HG02884 (cell line): ENCODE results near the gene ASAP2.
"Not testable (repeated sequence)": the region's sequence is repeated elsewhere in the genome, so short reads cannot be mapped to it uniquely, and the experiment has no call there.

ENCODE experiments used
- ATAC-seq: cut with Tn5 transposase; IDR thresholded peaks from one replicate; pipeline ENCODE4 v1.9.1; 2021; ENCODE audit warnings: mild to moderate bottlenecking, moderate library complexity; ENCODE audit not compliant: unreplicated experiment

The ASAP2 gene

DNA sequence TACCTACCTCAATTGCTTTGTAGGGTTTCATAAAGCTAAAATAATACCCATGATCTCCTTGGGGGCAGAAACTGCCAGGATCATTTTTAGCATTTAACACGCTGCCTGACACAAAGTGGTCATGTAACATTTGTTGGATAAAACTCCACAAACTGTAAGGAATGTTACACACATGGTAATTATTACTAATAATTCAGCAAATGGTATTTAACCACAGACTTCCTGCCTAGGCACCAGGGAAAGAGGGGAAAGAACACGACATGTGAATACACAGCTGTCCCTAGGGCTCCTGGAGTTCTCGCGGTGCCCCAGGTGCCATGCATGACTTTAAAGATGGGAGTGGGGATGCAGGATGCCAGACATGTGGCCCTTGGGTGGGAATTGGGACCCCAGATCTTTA lies 43.5 kb downstream of the ASAP2 start:
- ATAC-seq: no peak

DNA sequence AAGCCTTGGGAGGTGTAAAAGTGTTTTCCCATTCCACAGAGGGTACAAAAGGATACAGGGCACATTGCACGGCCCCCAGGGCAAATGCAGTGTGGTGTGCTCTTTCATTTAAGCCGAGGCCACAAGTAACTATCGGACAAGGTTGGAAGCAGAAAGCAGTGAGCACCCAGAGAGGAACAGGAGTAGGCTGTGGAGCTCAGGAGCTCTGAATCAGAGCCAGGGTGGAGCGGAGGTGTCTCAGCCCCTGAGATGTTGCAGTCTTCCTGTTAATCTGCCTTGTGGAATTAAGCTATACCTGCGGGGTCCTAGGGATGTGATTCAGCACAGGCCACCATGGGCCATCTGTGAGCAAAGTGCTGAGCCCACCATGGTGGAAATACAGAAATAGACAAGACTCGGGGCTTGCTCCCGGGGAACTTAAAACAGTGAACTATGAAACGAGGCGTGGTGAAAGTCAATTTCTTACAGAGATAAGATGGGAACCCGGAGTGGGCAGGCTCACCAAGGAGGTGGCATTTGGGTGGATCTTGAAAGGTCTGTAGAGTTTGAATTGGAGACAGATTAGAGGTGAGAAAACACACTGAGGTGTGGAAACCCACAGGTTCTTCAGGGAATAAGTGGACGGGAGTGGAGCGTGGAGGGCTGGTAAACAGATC lies 44.0 kb downstream of the ASAP2 start:
- ATAC-seq: no peak

GRCh38 chr2:9251154-9252001 lies 44.8 kb downstream of the ASAP2 start:
- ATAC-seq: no peak

DNA sequence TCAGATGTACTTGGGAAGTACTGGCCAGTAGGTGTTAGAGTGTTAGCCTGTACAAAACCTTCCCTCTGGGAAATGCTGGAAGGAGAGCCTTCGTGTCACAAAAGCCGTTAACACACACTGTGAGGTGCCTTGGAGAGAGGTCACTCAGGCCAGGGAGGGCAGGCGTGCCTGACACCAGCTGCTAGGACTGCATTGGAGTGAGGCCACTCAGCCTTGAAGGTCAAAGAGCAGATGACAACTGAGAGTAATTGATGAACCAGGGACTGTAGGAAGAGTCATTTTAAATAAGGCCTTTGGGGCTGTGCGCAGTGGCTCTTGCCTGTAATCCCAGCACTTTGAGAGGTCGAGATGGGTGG lies 45.4 kb downstream of the ASAP2 start:
- ATAC-seq: no peak

DNA sequence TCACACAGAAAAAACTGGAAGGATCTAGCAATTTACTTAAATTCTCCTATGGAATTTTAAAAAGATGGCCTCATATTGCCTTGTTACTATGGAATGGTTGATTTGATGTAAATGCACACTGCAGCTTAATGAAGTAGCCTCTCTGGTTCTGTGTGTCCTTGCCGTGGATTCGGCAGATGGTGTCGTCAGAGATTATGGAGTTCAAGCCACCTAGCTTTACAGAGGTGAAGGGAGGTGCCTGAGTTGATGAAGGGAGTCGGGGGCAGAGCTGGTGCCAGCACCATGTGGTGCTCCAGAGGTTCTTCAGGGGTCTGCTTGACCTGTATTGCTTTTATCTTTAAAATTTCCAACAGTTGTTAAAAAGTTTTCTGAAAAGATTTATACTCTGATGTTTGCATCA lies 48.8 kb downstream of the ASAP2 start:
- no peak for ATAC-seq

DNA sequence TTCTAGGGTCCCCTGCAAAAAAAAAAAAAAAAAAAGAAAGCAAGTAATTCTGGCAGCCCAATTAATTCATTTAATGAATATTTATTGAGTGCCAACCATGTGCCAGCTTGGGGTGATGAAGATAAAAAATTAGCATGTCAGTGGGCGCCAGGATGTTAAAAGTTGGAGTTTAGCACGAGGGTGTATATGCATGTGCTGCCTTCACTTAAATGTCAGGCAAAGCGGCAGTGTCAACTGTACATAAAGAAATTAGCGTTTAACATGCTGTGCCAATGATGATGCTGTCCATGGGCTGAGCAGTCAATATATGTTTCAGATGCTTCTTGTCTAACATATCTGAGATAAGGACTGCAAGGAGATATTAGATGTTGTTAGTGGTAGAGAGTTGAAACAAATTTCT lies 49.5 kb downstream of the ASAP2 start:
- no peak for ATAC-seq

- no peak for ATAC-seq
These were observed 50.0 kb downstream of the ASAP2 start for GRCh38 chr2:9256570-9257043.

DNA sequence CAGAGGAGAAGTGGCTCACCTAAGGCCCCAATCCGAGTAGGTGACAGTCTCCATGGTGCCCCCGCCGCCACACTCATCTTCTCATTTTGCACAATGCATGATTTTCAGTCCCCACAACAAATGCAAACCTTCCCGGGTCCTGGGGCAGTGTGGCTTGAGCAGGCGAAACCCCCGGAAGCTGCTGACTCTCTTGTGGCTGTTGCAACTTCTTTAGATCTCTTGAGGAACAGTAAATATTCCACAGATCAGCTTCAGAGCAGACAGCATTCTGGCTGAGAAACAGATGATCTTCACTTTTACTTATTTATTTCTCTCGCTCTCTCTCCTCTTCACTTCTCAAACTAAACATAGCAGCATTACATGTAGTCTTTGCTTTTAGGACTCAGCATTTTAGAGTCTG lies 51.9 kb downstream of the ASAP2 start:
- no peak for ATAC-seq

GRCh38 chr2:9258953-9259399 lies 52.4 kb downstream of the ASAP2 start:
- ATAC-seq: no peak

DNA sequence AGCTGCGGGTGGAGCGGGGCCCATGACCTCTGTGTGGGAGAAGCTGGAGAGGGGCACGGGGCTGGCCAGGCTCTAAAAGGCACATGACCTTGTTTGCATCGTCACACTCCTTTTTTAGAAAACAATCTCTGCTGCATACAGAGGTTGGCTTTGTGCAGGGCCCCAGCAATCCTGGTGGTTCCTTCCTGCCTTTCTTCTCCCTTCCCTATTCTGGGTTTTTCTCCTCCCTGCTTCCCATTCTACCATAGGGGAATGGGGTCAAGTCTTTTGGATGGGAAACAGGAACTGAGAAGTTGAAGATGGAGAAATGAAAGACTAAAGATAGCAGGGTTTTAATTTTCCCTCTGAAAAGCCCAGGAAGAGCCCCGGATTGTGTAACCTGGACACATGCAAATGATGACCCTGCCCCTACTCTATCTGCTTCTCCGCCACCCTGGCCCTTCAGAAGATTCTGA lies 53.9 kb downstream of the ASAP2 start:
- no peak for ATAC-seq

GRCh38 chr2:9261231-9261883 lies 54.7 kb downstream of the ASAP2 start:
- no peak for ATAC-seq

GRCh38 chr2:9262671-9263171 lies 56.1 kb downstream of the ASAP2 start:
- no peak for ATAC-seq

DNA sequence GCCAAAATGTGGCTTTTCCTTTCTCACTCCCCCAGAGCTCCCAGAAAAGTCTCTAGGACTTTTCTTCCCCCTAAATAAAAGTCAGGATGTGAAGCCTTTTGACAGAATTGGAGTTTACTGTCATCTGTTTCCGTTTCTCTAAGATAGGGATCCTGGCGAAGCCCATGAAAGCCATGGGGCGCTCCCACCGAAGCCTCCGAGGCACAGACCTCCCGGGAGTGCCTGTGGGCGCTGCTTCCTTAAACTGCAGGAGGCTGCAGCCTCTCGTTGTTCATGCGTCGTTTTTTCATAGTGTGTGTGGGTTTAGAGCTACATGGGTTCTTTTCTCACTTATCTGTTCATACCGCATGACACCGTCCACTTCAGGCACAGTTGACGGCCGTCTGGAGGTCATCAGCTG lies 56.8 kb downstream of the ASAP2 start:
- no peak for ATAC-seq

DNA sequence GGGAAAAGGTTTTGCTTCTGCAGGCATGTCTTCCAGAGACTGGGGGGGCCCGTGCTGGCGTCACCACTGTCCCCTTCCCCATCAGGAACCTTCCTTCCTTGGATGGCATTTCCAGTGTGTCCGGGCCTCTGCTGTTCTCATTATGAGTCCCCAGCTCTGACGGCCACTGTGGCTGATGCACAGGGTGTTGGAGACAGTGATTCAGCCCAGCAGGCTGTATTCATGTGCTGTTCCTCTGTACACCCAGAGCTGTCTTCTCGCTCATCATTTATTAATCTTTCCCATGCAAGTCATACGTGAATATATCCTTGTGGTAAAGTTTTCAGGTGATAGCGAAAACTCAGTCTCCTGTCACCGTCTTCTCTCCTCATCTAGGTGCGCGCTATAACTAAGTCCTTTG lies 57.7 kb downstream of the ASAP2 start:
- ATAC-seq: no peak

DNA sequence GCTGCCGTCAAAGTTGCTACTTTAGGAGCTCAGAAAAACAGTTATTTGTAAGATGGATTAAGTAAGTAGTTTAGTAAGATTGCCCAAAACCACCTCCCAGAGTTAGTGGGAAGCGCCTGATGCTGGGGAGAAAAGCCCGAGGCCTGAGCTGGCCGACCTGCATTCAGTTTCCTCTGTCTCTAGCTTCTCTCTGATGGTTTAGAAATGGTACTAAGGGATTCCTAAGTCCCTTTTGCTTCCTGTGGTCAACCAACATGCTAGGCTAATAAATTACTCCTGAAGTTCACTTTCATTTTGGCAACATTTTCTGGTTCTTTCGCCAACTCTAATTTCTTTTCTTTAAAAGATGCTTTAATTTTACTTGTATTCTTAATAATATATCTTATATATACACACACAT lies 60.1 kb downstream of the ASAP2 start:
- ATAC-seq: no peak

- not testable (repeated sequence) for ATAC-seq
These were observed 60.7 kb downstream of the ASAP2 start for GRCh38 chr2:9267286-9267685.

- no peak for ATAC-seq
These were observed 61.9 kb downstream of the ASAP2 start for GRCh38 chr2:9268301-9269080.

DNA sequence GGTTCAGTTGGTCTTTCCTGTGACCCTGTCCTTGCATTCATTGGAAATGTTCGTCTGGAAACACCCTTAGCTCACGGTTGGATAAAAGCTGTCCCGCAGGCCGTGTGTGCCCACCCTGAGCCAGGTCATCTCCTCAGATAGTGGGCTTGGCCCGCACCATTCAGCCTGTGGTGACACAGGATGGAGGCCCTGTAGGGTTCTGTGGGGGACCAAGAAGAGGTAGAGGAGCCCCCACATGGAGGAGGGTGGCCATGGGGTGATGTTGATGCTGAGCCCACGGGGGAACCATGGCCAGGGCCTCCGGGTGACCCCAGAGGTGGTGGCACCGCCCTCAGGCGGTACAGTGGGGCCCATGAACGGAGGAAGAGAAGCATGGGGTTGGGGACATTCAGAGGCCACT lies 62.7 kb downstream of the ASAP2 start:
- no peak for ATAC-seq

- ATAC-seq: no peak
These were observed 63.2 kb downstream of the ASAP2 start for GRCh38 chr2:9269695-9270360.

DNA sequence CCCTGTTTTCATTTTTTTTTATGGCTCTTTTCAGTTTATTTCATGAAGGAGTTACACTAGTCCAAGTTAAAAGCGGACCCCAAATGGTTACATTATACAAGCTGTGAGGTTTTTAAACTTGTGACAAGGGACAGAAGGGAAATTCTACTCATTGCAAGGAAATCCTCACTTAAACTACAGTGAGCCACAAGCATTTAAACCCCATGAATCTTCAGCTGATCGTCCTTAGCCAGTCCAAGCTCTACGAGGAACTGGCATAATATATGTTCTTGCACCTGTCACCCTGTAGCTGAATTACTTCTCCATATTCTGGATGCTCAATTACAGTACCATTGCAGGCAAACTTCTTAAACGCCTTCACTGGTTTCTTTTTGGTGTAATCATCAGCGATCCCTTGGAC lies 64.5 kb downstream of the ASAP2 start:
- no peak for ATAC-seq
